Measurements from ENCODE around the gene RNF14. TPM values are rescaled to one million over a fixed set of nuclear protein-coding genes. Genes with fewer than 3 reads are reported as not detected.

The RNF14 gene
- total RNA-seq, 2 donors from 2014 or later = 27.5 to 33.0 TPM

GRCh38 chr5:141941307-141941706 is 27.6 kb upstream of the RNF14 start:
- Histone ChIP-seq H3K36me3 (ENCODE audit: control insufficient read depth, insufficient read depth, low read length) (peaks cover 26% of the 10 kb centered on the region), H3K9me3 (ENCODE audit: control insufficient read depth, low read length) (no peaks in the 10 kb centered on the region), H3K4me3 (ENCODE audit: low read length) (no peak overlapping the region), H3K27ac (ENCODE audit: low read depth, low read length) (no peak overlapping the region), H3K9ac (ENCODE audit: extremely low read depth, low read length, poor library complexity, severe bottlenecking) (no peak overlapping the region), H3K4me1 (ENCODE audit: control insufficient read depth, insufficient read depth, low read length) (no peaks in the 10 kb centered on the region), H3K27me3 (ENCODE audit: control insufficient read depth, insufficient read depth, low read length, poor library complexity, severe bottlenecking) (no peaks in the 10 kb centered on the region)
- peaks cover 20% of the 10 kb centered on the region for H3K36me3 Mint-ChIP-seq (ENCODE audit: low read depth)
- H3K27me3 Mint-ChIP-seq (ENCODE audit: insufficient read depth) = peaks cover 3% of the 10 kb centered on the region
- peaks cover 4% of the 10 kb centered on the region for H3K4me1 Mint-ChIP-seq
- H3K27ac Mint-ChIP-seq = no peak overlapping the region
- H3K4me3 Mint-ChIP-seq = no peak overlapping the region
- no peak for TF ChIP-seq CTCF (conservative IDR thresholded peaks at IDR 0.05)
- WGBS, 2 experiments (ENCODE audit: insufficient coverage in 1 of 2, insufficient read length in 1 of 2) = 93 to 100% methylated on average over 5 to 6 of the region's 6 CpGs
- no peaks in the 10 kb centered on the region for H3K9me3 Mint-ChIP-seq
- no peak for DNase-seq

- H3K9me3 Mint-ChIP-seq = no peaks in the 10 kb centered on the region
- no peak for DNase-seq
- peaks cover 3% of the 10 kb centered on the region for H3K27me3 Mint-ChIP-seq (ENCODE audit: insufficient read depth)
- Histone ChIP-seq H3K36me3 (ENCODE audit: control insufficient read depth, insufficient read depth, low read length) (peaks cover 24% of the 10 kb centered on the region), H3K27me3 (ENCODE audit: control insufficient read depth, insufficient read depth, low read length, poor library complexity, severe bottlenecking) (no peaks in the 10 kb centered on the region), H3K27ac (ENCODE audit: low read depth, low read length) (no peak overlapping the region), H3K4me3 (ENCODE audit: low read length) (no peak overlapping the region), H3K4me1 (ENCODE audit: control insufficient read depth, insufficient read depth, low read length) (no peaks in the 10 kb centered on the region), H3K9me3 (ENCODE audit: control insufficient read depth, low read length) (no peaks in the 10 kb centered on the region), H3K9ac (ENCODE audit: extremely low read depth, low read length, poor library complexity, severe bottlenecking) (no peak overlapping the region)
- H3K27ac Mint-ChIP-seq = no peak overlapping the region
- H3K4me3 Mint-ChIP-seq = no peak overlapping the region
- H3K36me3 Mint-ChIP-seq (ENCODE audit: low read depth) = peaks cover 20% of the 10 kb centered on the region
- TF ChIP-seq CTCF (conservative IDR thresholded peaks at IDR 0.05) = no peak
- H3K4me1 Mint-ChIP-seq = peaks cover 4% of the 10 kb centered on the region
- WGBS, 2 experiments (ENCODE audit: insufficient coverage in 1 of 2, insufficient read length in 1 of 2) = 91 to 97% methylated on average over 3 to 6 of the region's 6 CpGs
Observed at GRCh38 chr5:141941779-141942178, 27.1 kb upstream of the RNF14 start.

GRCh38 chr5:141942185-141942857 is 26.6 kb upstream of the RNF14 start:
- Histone ChIP-seq H3K4me1 (ENCODE audit: control insufficient read depth, insufficient read depth, low read length) (no peaks in the 10 kb centered on the region), H3K27ac (ENCODE audit: low read depth, low read length) (no peak overlapping the region), H3K9ac (ENCODE audit: extremely low read depth, low read length, poor library complexity, severe bottlenecking) (no peak overlapping the region), H3K4me3 (ENCODE audit: low read length) (no peak overlapping the region), H3K9me3 (ENCODE audit: control insufficient read depth, low read length) (no peaks in the 10 kb centered on the region), H3K36me3 (ENCODE audit: control insufficient read depth, insufficient read depth, low read length) (peaks cover 20% of the 10 kb centered on the region), H3K27me3 (ENCODE audit: control insufficient read depth, insufficient read depth, low read length, poor library complexity, severe bottlenecking) (no peaks in the 10 kb centered on the region)
- peaks cover 3% of the 10 kb centered on the region for H3K27me3 Mint-ChIP-seq (ENCODE audit: insufficient read depth)
- no peak for DNase-seq
- H3K4me3 Mint-ChIP-seq = no peak overlapping the region
- H3K36me3 Mint-ChIP-seq (ENCODE audit: low read depth) = peaks cover 16% of the 10 kb centered on the region
- H3K9me3 Mint-ChIP-seq = no peaks in the 10 kb centered on the region
- TF ChIP-seq CTCF (conservative IDR thresholded peaks at IDR 0.05) = no peak
- 92 to 95% methylated on average over 6 to 9 of the region's 9 CpGs for WGBS, 2 experiments (ENCODE audit: insufficient coverage in 1 of 2, insufficient read length in 1 of 2)
- no peak overlapping the region for H3K27ac Mint-ChIP-seq
- H3K4me1 Mint-ChIP-seq = peaks cover 4% of the 10 kb centered on the region
